Retinal pigment epithelial cell (primary cell): ENCODE measurements around the gene MAP3K8.
"Not testable (repeated sequence)": the region's sequence is repeated elsewhere in the genome, so short reads cannot be mapped to it uniquely, and the experiment has no call there.

Source experiments
- DNase-seq: peaks from one replicate; pipeline ENCODE4 v3.0.0-alpha.2; 2010; ENCODE audit warnings: low read depth
- H3K4me3 ChIP-seq: 2 replicates; pipeline ENCODE4 v1.5.1; 2011; ENCODE audit warnings: mild to moderate bottlenecking, low read length, control low read depth, moderate library complexity
- CTCF ChIP-seq: conservative IDR thresholded peaks from 2 replicates; pipeline ENCODE4 v1.5.1; 2011; ENCODE audit warnings: low read depth, low read length, control low read depth, inconsistent platforms

Gene MAP3K8

GRCh38 chr10:30472414-30473155 is 38.6 kb downstream of the MAP3K8 start:
- no peak for DNase-seq
- no peak for TF ChIP-seq CTCF
- no peak overlapping the region for H3K4me3 ChIP-seq

- DNase-seq, H3K4me3 ChIP-seq: not testable (repeated sequence)
Measured at GRCh38 chr10:30475515-30475914, 41.5 kb downstream of the MAP3K8 start.

- TF ChIP-seq CTCF, result no peak
- no peak overlapping the region for H3K4me3 ChIP-seq
- no peak for DNase-seq
Measured at GRCh38 chr10:30476511-30477155, 42.6 kb downstream of the MAP3K8 start.

- not testable (repeated sequence) for DNase-seq, H3K4me3 ChIP-seq
Measured at GRCh38 chr10:30479513-30479912, 45.5 kb downstream of the MAP3K8 start.

GRCh38 chr10:30481603-30482002 is 47.6 kb downstream of the MAP3K8 start:
- H3K4me3 ChIP-seq, result no peak overlapping the region
- TF ChIP-seq CTCF, result no peak
- no peak for DNase-seq

GRCh38 chr10:30488316-30488715 is 54.3 kb downstream of the MAP3K8 start:
- no peak for DNase-seq
- no peak for TF ChIP-seq CTCF
- H3K4me3 ChIP-seq, result no peak overlapping the region

GRCh38 chr10:30489346-30489745 is 55.4 kb downstream of the MAP3K8 start:
- DNase-seq, result no peak
- no peak for TF ChIP-seq CTCF
- no peak overlapping the region for H3K4me3 ChIP-seq

GRCh38 chr10:30490289-30491000 is 56.5 kb downstream of the MAP3K8 start:
- DNase-seq, result no peak

More at GRCh38 chr10:30490289-30491000, 56.5 kb downstream of the MAP3K8 start:
- H3K4me3 ChIP-seq, result no peak overlapping the region
- no peak for TF ChIP-seq CTCF
